Stomach (tissue), 9 donors: Measurements from ENCODE around the gene RPN2. TPM values are rescaled to one million over a fixed set of nuclear protein-coding genes. Genes with fewer than 3 reads are reported as not detected.

Source experiments
- DNase-seq, 2 donors: peaks; one replicate each; pipeline versions ENCODE4 v3.0.0 to v3.0.0-alpha.2; 2013 to 2019
- H3K27ac ChIP-seq, 5 donors: fragments of 200-600 bp in 4 of 5; sonication (generic) in 4 of 5; one replicate each; pipeline ENCODE4 v1.5.1; 2013 to 2019; ENCODE audit warnings: mild to moderate bottlenecking in 1 of 5, moderate library complexity in 1 of 5
- H3K27me3 ChIP-seq, 3 donors: fragments of 200-600 bp; sonication (generic); one replicate each; pipeline ENCODE4 v1.5.1; 2017 to 2019; ENCODE audit warnings: mixed run types in 1 of 3
- H3K36me3 ChIP-seq, 4 donors: fragments of 200-600 bp; sonication (generic); 1 replicate in 3 of 4; 2 replicates in 1 of 4; pipeline ENCODE4 v1.5.1; 2016 to 2019
- H3K4me1 ChIP-seq, 4 donors: fragments of 200-600 bp; sonication (generic); one replicate each; pipeline ENCODE4 v1.5.1; 2016 to 2019
- H3K4me3 ChIP-seq, 4 donors: fragments of 200-600 bp; sonication (generic) in 3 of 4; one replicate each; pipeline ENCODE4 v1.5.1; 2016 to 2019; ENCODE audit warnings: mild to moderate bottlenecking in 1 of 4
- H3K9me3 ChIP-seq, 4 donors: fragments of 200-600 bp; sonication (generic); one replicate each; pipeline ENCODE4 v1.5.1; 2016 to 2019
- CTCF ChIP-seq, 7 experiments: fragments of 450-650 bp in 4 of 7; fragments of 200-600 bp in 3 of 7; sonication (generic) in 3 of 7; IDR thresholded peaks; one replicate each; pipeline ENCODE4 v1.5.1; 2016 to 2019; ENCODE audit warnings: antibody characterized with exemption in 7 of 7, control low read depth in 2 of 7, mild to moderate bottlenecking in 1 of 7
- EP300 ChIP-seq: sonication (generic); formaldehyde crosslinking; IDR thresholded peaks from one replicate; pipeline ENCODE4 v1.6.1; 2017; ENCODE audit warnings: antibody characterized with exemption
- POLR2A ChIP-seq, 4 donors: fragments of 450-650 bp; IDR thresholded peaks; one replicate each; pipeline ENCODE4 v1.6.1; 2016; ENCODE audit warnings: antibody characterized with exemption in 4 of 4, control low read depth in 2 of 4, mild to moderate bottlenecking in 1 of 4, moderate library complexity in 1 of 4
- POLR2AphosphoS5 ChIP-seq, 3 donors: sonication (generic); formaldehyde crosslinking; IDR thresholded peaks; one replicate each; pipeline ENCODE4 v1.6.1; 2016; ENCODE audit warnings: antibody characterized with exemption in 3 of 3
- WGBS, 5 donors: extraction: QIAGEN DNeasy Blood & Tissue Kit in 3 of 5; methylation state at CpG; one replicate each; pipeline versions ENCODE4 v1.1.5 to v1.1.7; 2013 to 2018; 5-methylcytosine and 5-hydroxymethylcytosine counted together
- intact Hi-C: fragments of 100-400 bp; cut with DNase I; formaldehyde crosslinking; loops from one replicate; pipeline ENCODE4 v1.15.1; 2023; ENCODE audit warnings: low total_unique reads
- polyA plus RNA-seq, 3 donors: library from polyadenylated mRNA; stranded (reverse); fragments of 200-250 nt; gene quantifications; one replicate each; pipeline ENCODE4 v1.2.3, GENCODE V29; 2013
- total RNA-seq, 5 donors: library from RNA; depleted of rRNA; stranded (reverse); fragments of >200 nt; gene quantifications; one replicate each; pipeline versions ENCODE4 v1.1.0 to v1.2.3, GENCODE V29; 2014 to 2016
- donor health status: healthy with polysubstance abuse.
- donor health status: Bipolar disorder and iron deficiency.
- donor health status: healthy.

Gene RPN2
- total and polyA plus RNA-seq, 8 donors: 32.5 to 163 (median 85.3) TPM

GRCh38 chr20:37236462-37236861, 57.3 kb downstream of the RPN2 start:
- TF ChIP-seq POLR2A (IDR thresholded peaks at IDR 0.05) (no peak), POLR2AphosphoS5 (IDR thresholded peaks at IDR 0.05) (no peak), EP300 (no peak), CTCF (IDR thresholded peaks at IDR 0.05) (no peak)
- 86 to 95% (median 91%) methylated on average over 4 of the region's 4 CpGs for WGBS, 5 donors
- H3K4me3 ChIP-seq: no peak overlapping the region
- no peaks in the 10 kb centered on the region for H3K9me3 ChIP-seq
- H3K4me1 ChIP-seq: peaks cover 0 to 25% (median 14%) of the 10 kb centered on the region in 4 donors
- H3K27ac ChIP-seq: peak overlapping the region in 1 of 5 donors; percentile 28
- intact Hi-C loops: no loop called here
- H3K27me3 ChIP-seq: no peaks in the 10 kb centered on the region
- DNase-seq: no peak
- peaks cover 66 to 100% (median 98%) of the 10 kb centered on the region in 4 donors for H3K36me3 ChIP-seq

- no peak for DNase-seq
- H3K36me3 ChIP-seq: peaks cover 66 to 100% (median 98%) of the 10 kb centered on the region in 4 donors
- intact Hi-C loops: no loop called here
Observed at GRCh38 chr20:37237656-37238055, 58.5 kb downstream of the RPN2 start.

GRCh38 chr20:37238426-37238825, 59.3 kb downstream of the RPN2 start:
- WGBS, 5 donors: 83 to 90% (median 86%) methylated on average over 6 of the region's 6 CpGs
- H3K27ac ChIP-seq: peak overlapping the region in 1 of 5 donors; percentile 23
- peaks cover 65 to 100% (median 98%) of the 10 kb centered on the region in 4 donors for H3K36me3 ChIP-seq
- H3K27me3 ChIP-seq: no peaks in the 10 kb centered on the region
- TF ChIP-seq POLR2AphosphoS5 (IDR thresholded peaks at IDR 0.05) (no peak), EP300 (no peak), POLR2A (IDR thresholded peaks at IDR 0.05) (no peak), CTCF (IDR thresholded peaks at IDR 0.05) (no peak)
- H3K4me3 ChIP-seq: no peak overlapping the region
- H3K4me1 ChIP-seq: peaks cover 0 to 37% (median 16%) of the 10 kb centered on the region in 4 donors
- H3K9me3 ChIP-seq: no peaks in the 10 kb centered on the region
- DNase-seq: no peak
- intact Hi-C loops: no loop called here

More at GRCh38 chr20:37237656-37238055, 58.5 kb downstream of the RPN2 start:
- Histone ChIP-seq H3K27me3 (no peaks in the 10 kb centered on the region), H3K9me3 (no peaks in the 10 kb centered on the region), H3K4me1 (peaks cover 0 to 32% (median 14%) of the 10 kb centered on the region in 4 donors), H3K4me3 (no peak overlapping the region), H3K27ac (no peak overlapping the region)
- 90 to 99% (median 94%) methylated on average over 5 of the region's 5 CpGs for WGBS, 5 donors
- no peak for TF ChIP-seq CTCF (IDR thresholded peaks at IDR 0.05)
- no peak for TF ChIP-seq EP300
- no peak for TF ChIP-seq POLR2A (IDR thresholded peaks at IDR 0.05)
- TF ChIP-seq POLR2AphosphoS5 (IDR thresholded peaks at IDR 0.05): no peak

- no peak overlapping the region for H3K4me3 ChIP-seq
- 70 to 76% (median 75%) methylated on average over 1 of the region's 1 CpG for WGBS, 5 donors
- DNase-seq: peak in 1 of 2 donors; percentile 72
- H3K36me3 ChIP-seq: peaks cover 59 to 100% (median 98%) of the 10 kb centered on the region in 4 donors
- peaks cover 0 to 43% (median 19%) of the 10 kb centered on the region in 4 donors for H3K4me1 ChIP-seq
- peak overlapping the region in 1 of 5 donors; percentile 23 for H3K27ac ChIP-seq
- TF ChIP-seq POLR2A (IDR thresholded peaks at IDR 0.05): no peak
- no peak for TF ChIP-seq POLR2AphosphoS5 (IDR thresholded peaks at IDR 0.05)
- no peak for TF ChIP-seq EP300
- no peak for TF ChIP-seq CTCF (IDR thresholded peaks at IDR 0.05)
- no peaks in the 10 kb centered on the region for H3K9me3 ChIP-seq
- no peaks in the 10 kb centered on the region for H3K27me3 ChIP-seq
- intact Hi-C loops: no loop called here
Observed at GRCh38 chr20:37238935-37239451, 59.9 kb downstream of the RPN2 start.
